NOMO-1 (cell line): Measurements from ENCODE around the gene WFIKKN2.

Experiments used
- DNase-seq, 2 experiments: peaks; one replicate each; lab custom pipeline; 2025; ENCODE audit not compliant: unreplicated experiment in 2 of 2; lab: John Stamatoyannopoulos, UW

The WFIKKN2 gene

DNA sequence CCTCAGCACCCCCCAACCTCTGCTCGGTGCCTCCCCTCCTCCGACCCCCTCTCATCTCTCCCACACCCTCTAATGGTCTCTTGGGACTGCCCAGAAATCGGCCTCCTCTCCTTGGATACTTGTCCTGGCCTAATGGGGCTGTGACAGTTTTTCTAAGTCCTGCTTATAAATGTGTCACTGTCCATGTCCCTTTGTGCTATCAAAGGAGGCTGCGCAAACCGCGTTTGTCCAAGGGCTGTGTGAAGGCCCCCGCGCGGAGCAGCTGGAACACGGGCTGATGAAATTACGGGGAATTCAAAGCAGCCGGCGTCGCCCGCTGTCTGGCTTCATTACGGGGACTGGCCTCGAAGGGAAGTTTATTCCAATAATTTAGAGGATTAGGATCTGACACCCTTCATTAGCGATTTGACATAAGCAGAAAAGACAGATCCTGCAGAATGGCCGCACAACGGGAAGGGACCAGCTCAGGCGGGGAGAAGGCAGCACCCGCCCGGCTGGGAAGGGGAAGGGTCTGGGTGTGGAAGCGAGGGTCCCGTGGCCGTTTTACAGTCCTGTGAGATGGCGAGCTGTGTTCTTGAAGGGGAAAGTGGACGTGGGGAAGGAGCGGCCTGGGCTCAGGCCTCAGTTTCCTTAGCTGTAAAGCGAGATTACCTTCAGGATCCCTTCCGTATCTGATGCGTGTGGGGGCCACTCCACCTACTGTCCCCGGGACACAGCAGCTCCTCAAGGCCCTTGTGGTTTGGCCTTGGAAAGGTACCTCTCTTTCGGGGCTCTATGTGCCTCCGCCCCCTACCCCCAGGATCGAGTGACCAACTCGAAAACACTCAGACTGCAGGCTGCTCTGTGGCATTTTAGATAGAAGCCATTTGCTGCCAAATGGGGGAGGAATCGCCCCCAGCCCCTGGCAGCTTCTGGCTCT is 1.6 kb upstream of the WFIKKN2 start:
- DNase-seq: no peak

DNA sequence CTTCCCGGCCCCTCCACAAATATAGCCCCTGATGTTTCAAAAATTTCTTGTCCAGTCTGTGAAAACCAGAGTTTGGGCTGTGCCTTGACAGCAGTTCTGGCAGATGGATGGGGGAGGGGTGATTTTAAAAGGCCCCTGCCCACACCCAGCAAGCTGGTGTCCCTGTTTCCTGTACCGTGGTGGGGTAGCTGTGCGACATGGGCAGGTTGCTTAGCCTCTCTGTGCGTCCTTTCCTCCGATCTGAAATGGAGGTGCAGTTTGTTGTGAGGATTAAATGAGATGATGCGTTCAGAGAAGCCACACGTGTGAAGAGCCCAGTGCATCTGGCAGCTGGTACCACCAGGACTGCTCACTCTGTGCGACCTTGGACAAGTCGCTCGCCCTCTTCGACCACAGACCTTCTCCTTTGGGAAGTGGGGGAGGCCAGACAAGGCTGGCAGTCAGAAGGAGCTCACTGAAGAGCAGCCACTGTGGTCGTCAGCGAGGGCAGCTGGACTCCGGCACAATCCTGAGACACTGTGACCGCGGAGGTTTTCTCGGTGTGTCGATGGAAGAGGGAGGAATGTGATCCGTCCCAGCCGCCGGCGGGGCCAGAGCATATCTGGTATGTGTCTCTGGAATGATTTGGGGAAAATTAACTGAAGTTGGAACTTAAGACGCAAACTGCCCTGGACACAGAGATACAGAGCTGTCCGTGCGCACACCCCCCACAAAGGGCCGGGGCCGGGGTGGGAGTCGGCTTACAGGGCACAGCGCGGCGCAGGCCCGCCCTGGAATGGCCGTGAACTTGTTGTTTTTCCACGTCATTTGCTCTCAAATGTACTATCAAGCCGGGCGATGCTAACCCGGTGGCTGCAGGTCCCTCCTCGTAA is 721 bp upstream of the WFIKKN2 start:
- DNase-seq: no peak

DNA sequence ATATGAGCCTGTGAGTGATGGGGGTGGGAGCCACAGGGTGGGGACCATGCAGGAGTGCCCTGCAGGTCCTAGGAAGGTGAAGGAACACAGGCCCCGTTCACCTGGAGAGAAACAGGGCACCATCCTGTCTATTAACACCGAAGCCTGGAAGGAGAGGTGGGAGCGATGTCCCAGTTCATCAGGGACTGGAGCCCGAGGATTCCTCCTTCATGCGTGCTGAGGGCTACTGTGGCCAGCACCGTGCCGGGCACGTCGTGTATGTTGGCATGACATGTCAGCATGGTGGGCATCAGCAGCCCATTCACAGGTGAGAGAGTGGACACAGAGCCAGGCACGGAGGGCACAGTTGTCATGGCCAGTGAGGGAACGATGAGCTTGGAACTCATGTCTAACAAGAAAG is 1.4 kb downstream of the WFIKKN2 start:
- DNase-seq: no peak

DNA sequence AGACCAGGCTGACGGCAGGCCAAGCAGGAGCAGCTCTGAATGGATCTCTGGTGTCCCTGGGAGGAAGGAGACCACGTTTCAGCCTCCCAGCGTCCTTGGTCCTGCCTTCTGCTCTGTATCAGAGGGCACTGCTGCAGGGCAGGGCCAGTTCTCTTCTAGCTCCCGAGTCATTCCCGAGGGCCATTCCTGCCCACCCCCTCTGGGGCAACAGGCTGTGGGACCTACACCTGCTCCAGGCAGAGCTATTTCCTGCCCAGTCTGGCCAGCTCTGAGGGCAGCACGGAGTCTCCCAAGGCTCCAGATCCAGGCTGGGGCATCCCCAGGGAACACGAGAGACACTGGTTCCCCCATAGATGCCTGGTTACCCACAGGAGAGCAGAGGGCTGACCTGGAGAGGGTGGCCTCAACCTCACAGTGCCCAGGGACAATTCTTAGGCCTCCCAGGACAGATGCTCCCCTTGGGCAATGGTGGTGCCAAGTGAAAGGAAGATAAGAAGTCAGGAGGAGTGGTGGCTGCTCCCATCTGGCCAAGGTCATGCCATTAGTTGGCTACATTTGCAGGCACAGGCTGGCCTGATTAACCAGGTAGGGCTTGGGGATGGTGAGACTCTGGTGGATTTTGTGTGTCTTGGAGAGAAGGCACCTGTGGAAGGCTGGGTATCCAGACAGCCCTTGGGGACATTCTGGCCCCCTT is 2.0 kb downstream of the WFIKKN2 start:
- no peak for DNase-seq

DNA sequence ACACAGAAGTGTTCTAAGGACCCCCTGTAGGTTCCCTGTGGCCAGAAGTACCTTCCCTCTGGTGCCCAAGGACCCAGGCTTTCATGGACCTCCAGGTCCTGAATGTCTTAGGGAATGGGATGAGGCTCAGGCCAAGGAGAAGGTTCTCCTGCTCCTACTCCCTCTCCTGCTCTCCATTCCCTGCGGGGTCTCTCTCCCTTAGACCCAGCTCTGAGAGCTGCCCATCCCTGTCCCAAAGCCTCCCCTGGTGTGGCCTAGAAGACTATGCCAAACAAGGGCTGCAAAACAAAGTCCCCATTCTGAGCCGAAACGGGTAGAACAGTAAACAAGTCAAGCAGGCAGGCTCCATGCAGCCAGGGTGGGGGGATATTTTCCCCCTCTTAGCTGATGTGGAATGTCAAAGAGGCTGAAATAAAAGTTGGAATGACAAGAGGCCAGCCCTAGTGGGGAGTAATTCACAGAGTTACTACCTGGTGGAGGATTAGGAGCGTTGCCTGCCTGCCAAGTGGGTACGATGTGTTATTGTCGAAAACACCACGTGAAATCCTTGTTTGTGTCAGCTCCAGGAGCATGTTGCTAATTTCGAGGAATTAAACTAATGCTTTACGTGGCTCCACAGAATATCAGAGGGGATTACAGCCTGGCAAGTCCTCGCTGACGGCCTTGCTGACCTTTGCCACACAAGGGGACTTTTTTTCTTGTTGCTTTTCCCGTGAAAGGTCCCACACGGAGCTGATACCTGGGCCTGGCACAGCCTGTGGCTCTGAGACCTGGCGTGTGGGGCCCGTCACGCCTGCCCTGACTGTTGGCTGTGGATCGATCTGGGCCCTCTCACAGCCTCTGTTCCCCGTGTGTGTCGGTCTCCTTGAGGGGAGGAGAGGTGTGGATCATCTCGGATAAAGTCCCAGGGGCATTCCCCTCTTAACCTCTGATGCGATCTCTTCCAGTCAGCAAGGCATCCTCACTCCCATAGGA is 2.9 kb downstream of the WFIKKN2 start:
- no peak for DNase-seq

DNA sequence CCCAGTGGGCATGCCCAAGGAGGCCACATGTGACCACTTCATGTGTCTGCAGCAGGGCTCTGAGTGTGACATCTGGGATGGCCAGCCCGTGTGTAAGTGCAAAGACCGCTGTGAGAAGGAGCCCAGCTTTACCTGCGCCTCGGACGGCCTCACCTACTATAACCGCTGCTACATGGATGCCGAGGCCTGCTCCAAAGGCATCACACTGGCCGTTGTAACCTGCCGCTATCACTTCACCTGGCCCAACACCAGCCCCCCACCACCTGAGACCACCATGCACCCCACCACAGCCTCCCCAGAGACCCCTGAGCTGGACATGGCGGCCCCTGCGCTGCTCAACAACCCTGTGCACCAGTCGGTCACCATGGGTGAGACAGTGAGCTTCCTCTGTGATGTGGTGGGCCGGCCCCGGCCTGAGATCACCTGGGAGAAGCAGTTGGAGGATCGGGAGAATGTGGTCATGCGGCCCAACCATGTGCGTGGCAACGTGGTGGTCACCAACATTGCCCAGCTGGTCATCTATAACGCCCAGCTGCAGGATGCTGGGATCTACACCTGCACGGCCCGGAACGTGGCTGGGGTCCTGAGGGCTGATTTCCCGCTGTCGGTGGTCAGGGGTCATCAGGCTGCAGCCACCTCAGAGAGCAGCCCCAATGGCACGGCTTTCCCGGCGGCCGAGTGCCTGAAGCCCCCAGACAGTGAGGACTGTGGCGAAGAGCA is 4.4 kb downstream of the WFIKKN2 start:
- no peak for DNase-seq

DNA sequence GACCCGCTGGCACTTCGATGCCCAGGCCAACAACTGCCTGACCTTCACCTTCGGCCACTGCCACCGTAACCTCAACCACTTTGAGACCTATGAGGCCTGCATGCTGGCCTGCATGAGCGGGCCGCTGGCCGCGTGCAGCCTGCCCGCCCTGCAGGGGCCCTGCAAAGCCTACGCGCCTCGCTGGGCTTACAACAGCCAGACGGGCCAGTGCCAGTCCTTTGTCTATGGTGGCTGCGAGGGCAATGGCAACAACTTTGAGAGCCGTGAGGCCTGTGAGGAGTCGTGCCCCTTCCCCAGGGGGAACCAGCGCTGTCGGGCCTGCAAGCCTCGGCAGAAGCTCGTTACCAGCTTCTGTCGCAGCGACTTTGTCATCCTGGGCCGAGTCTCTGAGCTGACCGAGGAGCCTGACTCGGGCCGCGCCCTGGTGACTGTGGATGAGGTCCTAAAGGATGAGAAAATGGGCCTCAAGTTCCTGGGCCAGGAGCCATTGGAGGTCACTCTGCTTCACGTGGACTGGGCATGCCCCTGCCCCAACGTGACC is 5.0 kb downstream of the WFIKKN2 start:
- no peak for DNase-seq

DNA sequence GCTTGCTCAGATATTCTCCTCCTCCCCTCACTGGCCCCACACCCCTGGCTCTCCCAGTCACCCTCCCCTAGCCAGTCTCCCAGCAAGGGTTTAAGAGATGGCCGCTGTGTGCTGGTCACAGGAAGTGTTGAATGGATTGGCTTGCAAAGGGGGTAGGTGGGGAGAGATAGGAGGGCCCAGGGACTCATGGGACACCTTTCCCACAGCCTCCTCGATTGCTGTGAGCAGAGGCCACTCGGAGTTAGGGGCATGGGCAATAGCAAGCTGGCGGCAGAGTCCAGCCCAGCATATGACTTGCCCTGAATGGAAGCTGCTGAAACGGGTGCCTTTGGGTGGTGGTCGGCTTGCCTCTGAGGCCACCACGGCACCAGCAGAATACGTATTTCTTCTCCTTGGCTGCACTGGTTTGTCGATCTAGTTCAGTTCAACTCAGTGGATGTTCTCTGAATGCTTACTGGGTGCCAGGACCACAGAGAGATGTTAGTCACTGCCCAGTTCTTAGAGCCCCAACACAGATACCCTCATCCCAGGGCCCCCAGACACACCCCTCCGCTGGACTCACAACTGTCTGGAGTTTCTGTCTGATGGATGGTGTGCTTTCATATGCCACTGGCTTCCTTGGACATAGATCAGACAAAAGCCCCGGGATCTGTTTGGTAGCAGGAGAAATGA is 6.0 kb downstream of the WFIKKN2 start:
- DNase-seq: no peak

DNA sequence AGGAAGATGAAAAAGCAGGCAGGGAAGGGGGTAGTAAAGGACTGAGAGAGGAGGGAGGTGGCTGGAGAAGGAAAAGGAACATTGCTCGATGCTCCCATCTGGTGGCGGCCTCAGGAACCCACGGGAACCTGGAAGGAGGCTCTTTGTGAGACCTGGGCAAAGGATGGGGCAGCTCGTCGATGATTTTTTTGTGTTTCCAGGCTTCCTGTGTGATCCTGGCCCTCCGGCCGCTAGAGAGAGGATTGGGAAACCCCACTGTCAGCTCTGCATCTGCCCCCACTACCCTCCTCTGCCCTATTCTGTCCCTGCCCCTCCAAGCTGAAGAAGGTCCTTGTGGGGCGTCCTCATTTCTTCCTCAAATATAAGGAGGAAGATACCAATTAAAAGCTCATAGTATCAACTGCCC is 6.6 kb downstream of the WFIKKN2 start:
- peak; percentile 30 to 58 for DNase-seq

DNA sequence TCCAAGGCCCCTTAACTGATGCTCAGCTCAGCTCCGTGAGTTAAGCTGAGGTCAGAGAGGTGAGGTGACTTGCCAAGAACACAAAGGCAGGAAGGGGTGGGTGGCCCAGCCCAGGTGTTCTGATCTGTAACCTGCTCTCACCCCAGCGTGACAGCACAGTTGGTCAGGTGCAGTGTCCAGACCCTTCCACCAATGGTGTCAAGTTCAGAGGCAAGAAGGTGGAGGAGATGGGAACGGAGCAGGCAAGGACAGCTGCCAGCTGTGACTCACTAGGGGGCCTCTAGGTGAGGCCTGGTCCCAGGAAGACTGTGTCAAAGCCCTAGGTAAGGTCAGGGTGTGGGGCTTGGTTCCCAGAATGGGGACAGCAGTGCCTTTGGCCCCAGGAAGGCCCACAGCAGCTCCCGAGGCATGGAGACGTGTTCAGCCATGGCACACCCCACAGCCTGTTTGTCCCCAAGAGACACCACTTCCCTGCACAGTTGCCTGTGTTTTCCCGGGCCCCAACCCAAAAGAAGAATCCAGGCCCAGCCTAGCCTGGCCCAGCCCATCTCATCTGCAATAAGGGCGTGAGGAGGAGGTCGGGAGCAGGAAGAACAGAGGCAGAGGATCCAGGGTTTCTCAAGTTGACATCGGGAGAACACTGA is 7.2 kb downstream of the WFIKKN2 start:
- DNase-seq: no peak

DNA sequence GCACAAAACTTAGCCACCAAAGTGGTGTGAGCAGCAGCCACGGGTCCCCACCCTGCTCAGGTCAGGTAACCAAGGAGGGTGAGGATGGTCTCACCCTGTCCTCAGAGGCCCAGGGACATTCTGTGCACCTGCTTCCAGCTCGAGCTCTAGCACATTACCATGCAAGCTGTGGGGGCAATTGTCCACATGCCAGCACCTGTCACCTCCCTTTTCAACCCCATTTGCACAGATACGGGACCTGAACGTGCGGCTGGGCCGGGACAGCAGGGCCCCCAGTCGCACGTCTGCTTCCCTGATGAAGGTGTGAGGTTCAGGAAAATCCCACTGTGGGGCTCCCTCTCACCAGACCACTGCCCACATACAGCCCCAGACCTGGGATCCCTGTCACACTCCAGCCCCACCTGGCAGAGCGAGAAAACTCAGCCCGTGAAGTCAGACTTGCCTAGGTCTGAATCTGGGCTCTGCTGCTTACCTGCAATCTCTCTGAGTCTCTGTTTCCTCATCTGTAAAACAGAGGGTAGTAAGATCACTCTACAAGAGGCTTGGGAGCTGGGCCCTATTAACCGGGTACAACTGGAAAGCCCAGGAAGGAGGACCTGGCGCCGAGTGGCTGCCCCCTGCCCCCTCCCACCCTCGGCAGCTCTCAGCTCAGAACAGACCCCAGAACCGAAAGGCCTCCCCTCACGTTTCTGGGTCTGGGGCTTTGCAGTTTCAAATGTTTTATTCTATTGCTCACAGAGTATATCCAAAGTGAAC is 7.9 kb downstream of the WFIKKN2 start:
- DNase-seq: no peak

DNA sequence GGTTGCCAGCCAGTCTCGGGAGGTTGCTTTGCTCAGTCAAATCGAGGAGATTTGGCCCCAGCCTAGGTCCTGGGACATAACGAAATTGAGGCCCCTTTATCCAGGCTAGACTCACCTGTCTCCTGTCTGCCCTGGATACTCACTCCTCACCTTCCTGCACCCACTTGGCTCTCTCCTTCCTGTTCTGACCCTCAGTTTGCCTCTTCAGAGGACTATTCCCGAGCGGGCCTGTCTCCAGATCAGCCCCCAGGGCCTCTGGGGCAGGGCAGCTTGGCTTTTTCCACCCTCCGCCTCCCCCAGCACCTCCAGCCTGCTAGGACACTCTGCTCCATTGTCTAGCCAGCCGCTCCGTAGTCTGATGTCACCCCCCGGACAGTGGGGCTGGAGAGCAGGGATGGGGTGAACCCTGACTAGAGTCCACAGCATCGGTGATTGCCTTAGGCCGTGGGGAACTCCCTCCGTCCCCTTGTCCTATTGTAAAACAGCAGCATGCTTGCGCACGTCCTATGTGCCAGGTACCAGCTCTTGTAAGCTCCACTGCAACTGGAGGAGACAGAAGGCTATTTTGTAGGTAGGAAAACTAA is 8.8 kb downstream of the WFIKKN2 start:
- no peak for DNase-seq

DNA sequence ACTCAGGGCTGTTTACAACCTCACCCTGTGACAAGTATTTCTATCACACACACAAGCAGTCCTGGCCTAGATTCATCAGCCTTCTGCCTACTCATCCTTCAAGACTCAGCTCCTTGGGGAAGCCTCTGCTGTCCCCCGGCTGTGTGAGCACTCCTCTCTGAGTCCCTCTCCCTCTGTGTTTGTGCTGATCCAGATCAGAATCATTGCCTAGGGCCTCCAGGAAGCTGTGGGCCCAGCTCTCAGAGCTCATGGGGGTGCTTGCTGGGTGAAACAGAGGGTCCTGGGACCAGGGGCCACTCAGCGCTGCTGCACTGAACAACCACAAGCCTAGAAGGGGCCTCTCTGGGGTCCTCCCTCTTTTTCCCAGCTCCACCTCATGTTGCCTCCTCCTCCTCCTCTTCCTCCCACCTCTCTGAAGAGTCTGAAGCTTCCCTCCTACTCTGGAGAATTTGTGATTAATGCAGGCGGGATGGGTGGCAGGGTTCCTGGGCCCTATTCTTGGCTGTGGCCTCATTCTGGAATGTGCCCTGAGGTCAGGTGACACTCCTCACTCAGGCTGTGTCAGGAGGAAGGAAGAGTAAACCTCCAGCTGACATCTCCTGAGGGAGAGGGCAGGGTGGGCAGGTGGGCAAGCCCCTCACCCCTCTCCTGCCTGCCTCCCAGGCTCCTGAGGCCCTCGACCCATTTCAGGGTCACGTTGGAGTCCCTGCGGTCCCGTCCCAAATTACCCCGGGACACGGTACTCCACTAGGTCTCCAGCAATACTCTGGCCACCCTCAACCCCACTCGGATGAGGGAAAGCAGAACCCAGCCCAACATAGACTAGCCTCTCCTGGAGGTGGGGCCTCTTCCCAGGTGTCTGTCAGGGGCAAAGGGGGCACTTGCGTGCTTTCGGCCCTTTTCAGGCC is 10.1 kb downstream of the WFIKKN2 start:
- no peak for DNase-seq

DNA sequence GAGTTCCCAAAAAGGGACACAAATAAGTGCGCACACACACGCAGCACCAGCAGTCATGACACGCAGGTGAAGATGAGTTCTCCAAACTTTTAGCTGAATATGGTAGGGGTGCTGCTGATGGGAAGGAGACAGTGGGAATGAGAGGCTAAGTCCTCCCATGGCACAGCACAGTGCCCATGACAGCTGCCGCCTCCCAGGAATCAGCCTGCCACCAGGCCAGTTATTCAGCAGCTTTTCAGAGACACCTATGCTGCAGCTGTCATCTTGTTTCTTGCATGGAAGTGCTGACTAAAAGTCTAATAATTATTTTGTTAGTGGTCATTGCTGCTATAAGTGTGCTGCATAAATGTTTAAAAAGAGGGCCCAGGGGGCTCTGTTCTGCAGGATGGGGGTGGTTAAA is 12.2 kb downstream of the WFIKKN2 start:
- no peak for DNase-seq

DNA sequence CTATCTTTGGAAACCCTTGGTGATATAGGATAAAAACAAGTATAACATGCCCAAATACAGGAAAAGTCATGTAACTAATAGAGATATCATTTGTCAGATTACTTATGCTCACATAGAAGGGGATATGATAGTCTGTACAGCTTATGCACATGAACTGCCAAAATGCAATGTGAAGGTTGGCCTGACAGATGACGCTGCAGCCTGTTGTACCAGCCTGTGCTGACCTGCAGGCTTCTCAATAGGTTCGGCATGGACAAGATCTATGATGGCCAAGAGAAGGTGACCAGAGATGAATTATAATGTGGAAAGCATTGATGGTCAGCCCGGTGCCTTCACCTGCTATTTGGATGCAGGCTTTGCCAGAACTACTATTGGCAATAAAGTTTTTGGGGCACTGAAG is 12.7 kb downstream of the WFIKKN2 start:
- no peak for DNase-seq

DNA sequence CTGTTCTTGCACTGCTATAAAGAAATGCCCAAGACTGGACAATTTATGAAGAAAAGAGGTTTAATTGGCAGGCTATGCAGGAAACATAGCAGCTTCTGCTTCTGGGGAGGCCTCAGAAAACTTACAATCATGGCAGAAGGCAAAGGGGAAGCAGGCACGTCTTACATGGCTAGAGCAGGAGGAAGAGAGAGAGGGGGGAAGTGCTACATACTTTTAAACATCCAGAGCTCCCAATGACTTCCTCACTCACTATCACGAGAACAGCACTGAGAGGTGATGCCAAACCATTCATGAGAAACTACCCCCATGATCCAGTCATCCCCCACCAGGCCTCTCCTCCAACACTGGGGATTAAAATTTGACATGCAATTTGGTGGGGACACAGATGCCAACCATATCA is 13.3 kb downstream of the WFIKKN2 start:
- no peak for DNase-seq
